Activated T-cell treated with anti-CD3 and anti-CD28 coated beads, Interleukin-2, amount 50 U/mL, for 48 hours (primary cell): ENCODE data around the gene GHITM.
"Not testable (repeated sequence)": the region's sequence is repeated elsewhere in the genome, so short reads cannot be mapped to it uniquely, and the experiment has no call there.

ENCODE experiments used
- DNase-seq, 2 experiments: peaks; one replicate each; pipeline ENCODE4 v3.0.0-alpha.2; 2020

GHITM gene, protein sequence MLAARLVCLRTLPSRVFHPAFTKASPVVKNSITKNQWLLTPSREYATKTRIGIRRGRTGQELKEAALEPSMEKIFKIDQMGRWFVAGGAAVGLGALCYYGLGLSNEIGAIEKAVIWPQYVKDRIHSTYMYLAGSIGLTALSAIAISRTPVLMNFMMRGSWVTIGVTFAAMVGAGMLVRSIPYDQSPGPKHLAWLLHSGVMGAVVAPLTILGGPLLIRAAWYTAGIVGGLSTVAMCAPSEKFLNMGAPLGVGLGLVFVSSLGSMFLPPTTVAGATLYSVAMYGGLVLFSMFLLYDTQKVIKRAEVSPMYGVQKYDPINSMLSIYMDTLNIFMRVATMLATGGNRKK

DNA sequence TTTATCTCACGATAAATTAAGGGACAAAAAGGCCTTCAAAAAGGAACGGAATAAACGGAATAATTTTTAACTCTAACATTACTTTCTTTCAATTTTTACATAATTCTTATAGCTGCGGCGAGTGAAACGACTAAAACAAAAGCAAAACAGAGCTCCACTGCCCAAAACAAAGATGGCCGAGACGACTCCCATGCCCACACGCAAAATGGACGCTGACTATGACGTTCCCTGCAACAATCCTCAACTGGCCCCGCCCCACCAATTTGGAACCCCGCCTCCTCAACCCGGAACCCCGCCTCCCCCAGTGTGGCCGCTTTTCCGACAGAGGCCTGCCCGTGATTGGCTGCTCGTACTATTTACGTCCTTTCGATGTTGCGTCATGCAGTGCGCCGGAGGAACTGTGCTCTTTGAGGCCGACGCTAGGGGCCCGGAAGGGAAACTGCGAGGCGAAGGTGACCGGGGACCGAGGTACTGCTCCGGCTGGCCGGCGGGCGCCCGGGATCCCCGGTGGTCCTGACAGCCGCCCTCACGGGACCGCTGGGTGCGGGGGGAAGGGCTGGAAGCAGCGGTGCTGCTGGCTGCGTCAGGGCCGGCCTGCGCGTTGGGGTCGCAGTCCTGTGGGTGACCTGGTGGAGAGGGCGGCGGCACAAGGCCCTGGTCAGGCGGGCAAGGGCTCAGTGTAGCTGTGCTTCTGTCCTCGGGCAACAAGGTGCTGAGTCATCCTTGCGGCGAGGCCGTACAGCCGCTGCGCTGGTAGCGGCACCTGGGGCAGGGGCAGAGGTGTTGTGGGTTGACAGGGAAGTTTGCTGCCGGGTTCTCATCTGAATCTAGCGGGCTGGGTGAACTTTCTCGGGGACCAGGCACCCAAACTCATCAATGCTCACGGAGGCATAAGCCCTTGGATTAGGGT, at the start of gene GHITM:
Gene GHITM, plus strand, starts transcription at position 384 of the 910 bp plus-strand sequence. CDS start 1,992 bp downstream, outside the sequence.
- DNase-seq, result peak; percentile 100

DNA sequence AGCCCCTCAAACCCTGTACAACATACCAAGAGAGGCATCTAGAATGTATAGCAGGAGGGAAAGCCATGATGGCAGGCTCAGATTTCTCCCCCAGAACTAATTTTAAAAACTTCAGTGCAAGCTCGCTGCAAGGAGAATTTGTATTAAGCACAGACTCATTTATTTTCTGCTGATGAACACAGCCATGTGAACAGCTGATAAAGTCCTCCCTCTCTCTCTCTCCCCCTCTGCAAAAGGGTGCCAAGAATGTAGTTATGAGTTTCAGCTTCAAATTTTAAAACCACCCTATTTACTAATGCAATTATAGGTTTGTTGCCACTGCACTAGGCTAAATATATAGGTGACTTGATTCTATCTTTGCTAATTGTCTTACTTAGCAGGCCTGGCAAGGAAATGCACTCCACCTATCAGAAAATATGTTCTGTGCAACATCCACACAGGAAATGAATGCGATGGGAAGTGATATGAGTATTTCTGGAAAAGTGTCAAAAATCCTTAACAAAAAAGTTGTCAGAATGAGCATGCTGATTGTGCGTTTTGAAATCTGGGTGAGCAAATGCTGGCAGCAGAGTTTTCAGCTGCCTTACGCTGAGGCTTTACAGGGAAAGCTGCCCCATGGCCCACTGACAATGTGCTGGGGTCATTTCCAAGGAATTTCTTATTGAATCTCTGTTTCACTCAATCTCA, 43.4 kb upstream of the GHITM start:
- no peak for DNase-seq

DNA sequence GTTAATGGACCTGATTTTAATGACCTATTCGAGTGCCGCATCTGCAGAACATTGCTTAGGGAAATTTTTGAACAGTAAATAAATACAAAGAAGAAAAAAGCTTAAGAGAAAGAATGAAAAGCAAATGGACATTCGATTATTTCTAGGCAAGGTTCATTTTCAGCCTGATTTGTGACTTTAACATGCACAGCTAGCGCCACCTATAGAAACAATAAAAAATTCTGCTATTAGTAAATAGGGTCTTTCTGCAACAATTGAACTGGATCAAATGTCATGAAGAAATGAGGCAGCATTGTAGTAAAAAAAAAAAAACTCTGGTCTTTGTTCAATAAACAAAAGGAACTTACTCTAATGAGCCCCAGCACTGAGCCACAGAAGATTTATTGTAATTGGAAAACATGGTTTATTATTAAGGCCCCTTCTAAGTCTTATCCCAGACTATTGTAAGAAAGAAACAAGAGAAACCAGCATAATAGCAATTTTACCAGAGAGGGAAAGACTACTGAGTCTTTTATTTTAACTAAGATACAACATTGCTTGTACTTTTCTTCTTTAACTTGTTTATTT, 41.4 kb upstream of the GHITM start:
- DNase-seq, result no peak

DNA sequence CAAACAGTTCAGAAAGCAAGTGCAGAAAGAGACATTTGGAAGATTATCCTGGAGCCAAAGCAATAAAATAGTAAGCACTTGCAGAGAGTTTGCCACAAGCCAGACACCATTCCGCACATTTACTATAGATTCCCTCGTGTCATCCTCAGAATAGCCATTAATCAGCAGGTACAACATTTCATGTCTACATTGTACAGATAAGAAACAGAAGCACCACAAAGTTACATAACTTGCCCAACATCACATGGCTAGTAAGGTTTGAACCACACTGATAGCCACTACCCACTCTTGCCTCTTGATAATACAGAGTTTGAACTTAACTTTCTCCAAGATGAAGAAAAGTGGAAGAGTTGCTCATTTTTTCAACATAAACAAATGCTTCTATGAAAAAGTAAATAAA, 40.6 kb upstream of the GHITM start:
- DNase-seq, result no peak

DNA sequence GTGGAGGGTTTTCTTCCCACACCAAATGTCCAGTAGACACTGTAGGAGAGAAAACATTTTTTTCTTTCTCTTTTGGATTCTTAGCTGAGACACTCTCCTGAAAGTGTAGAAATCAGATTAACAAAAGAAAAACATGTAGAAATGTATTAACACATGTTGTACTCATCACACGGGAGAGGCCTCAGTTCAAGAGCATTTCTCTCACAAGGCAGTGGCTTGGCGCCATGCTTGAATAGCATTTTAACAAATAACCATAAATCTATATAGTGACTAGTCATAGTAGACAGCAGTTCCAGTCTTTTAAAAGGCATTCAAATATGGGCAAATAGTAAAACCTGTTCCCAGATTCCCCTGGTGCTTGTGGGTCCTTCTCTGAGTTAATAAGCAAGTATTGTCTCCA, 38.3 kb upstream of the GHITM start:
- DNase-seq, result no peak

DNA sequence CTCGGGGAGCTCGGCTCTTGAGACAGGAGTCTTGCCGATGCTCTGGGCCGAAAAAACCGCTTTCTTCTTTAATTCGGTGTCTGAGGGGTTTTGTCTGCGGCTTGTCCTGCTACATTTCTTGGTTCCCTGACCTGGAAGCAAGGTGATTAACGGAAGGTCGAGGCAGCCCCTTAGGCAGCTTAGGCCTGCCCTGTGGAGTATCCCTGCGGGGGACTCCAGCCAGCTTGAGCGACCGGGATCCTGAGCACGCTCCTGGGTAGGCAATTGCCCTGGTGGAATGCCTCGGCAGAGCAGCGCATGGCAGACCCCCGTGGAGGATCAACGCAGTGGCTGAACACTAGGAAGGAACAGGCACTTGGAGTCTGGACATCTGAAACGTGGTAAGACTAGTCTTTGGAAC, 30.5 kb upstream of the GHITM start:
- DNase-seq, result no peak

DNA sequence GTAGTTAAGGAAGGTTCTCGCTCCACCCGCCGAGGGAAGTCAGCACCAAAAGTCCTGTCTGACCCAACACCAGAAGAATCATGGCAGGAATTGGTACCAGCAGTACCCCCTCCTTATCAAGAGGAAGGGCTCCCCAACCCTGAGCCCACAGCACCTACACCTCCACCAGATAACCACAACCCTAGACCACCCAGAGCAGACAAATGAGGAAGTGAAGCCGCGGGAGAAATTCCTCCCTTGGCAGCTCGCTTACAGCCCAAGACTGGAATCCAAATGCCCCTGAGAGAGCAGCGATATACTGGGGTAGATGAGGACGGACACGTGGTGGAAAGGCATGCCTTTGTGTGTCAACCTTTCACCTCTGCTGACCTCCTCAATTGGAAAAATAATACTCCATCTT, 29.5 kb upstream of the GHITM start:
- DNase-seq, result not testable (repeated sequence)

DNA sequence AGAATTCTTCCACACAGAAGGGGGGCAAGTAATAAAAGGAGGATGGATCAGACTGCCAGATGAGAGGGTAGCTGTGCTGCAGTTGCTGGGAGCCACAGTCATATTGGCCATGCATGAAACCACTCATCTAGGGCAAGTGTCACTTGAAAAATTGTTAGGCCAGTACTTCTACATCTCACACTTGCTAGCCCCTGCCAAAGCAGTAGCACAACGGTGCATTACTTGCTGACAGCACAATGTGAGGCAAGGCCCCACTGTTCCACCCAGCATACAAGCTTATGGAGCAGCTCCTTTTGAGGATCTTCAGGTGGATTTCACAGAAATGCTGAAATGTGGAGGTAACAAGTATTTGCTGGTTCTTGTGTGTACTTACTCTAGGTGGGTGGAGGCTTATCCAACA, 25.8 kb upstream of the GHITM start:
- DNase-seq, result not testable (repeated sequence)

DNA sequence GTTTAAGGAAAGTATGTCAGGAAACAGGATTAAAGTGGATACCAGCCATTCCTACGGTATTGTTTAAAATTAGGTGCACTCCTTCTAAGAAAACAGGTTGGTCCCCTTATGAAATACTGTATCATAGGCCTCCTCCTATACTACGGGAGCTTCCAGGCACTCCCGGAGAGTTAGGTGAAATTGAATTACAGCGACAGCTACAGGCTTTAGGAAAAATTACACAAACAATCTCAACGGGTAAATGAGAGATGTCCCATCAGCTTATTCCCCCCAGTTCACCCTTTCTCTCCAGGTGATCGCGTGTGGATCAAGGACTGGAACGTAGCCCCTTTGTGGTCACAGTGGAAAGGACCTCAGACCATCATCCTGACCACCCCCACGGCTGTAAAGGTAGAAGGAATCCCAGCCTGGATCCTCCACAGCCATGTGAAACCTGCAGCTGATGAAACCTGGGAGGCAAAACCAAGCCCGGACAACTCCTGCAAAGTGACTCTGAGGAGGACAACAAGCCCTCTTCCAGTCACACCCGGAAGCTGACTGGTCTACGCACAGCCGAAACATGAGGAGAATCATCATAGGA, 25.1 kb upstream of the GHITM start:
- no peak for DNase-seq

DNA sequence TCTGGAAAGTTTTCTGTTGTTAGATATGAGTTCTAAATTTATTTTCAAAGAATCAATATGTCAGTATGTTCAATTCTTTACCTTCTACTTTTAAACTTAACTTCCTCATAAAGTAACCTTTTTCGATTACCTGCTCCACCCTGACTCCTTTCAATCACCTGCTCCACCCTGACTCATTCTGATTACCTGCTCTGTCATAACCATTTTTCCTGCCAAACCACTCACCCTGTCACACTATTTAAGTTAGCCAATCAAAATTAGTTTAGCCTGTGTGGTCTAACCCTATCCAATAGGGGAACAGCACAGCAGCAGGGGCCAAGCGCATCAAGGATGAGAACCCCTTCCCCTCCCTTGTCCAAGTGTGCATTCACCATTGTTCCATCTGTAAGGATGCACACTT, 22.1 kb upstream of the GHITM start:
- not testable (repeated sequence) for DNase-seq

DNA sequence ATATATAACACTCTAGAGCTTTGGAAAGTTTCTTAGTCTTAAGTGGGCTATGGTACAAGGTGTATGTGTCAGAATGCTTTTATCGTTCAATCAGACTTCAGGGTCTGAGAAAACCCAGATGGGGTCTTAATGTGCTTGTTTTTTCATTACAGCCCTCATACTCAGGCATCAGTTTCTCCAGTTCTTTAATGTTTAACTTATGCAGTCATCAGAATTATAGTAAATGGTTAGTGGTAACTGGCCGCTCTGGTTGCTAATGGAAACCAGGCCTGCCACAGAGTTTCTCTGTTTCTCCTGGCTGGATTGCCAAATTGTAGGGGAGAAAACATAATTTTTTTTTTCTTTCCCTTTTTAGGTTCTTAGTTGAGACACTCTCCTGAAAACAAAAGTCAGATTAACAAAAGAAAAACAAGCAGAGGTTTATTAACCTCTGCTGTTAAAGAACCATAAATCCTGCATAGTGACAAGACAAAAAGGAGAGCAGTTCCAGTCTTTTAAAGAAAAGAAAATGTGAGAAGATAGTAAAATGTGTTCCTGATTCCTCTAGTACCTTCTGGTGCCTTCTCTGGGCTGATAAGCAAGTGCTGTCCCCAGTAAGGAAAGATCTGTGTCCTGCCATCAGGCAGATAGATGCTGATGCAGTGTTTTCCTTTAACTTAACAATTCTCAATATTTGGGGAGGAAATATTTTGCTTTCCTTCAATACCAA, 21.5 kb upstream of the GHITM start:
- no peak for DNase-seq

DNA sequence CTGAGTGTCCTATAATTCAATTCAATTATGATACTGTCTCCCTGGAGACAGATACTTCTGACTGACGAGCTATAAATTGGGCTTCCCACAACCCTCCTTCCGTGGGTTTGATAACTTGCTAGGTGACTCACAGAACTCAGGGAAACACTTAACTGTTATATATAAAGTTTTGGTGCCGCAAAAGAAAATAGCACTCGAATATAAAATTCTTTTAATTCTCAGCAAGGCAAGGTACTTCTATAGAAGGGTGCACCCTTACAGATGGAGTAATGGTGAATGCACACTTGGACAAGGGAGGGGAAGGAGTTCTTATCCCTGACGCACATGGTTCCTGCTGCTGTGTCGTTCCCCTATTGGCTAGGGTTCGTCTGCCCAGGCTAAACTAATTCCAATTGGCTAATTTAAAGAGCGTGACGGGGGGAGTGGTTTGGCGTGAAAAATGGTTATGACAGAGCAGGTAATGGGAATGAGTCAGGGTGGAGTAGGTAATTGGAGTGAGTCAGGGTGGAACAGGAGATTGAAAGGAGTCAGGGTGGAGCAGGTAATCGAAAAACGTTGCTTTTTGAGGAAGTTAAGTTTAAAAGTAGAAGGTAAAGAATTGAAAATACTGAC, 20.8 kb upstream of the GHITM start:
- no peak for DNase-seq

DNA sequence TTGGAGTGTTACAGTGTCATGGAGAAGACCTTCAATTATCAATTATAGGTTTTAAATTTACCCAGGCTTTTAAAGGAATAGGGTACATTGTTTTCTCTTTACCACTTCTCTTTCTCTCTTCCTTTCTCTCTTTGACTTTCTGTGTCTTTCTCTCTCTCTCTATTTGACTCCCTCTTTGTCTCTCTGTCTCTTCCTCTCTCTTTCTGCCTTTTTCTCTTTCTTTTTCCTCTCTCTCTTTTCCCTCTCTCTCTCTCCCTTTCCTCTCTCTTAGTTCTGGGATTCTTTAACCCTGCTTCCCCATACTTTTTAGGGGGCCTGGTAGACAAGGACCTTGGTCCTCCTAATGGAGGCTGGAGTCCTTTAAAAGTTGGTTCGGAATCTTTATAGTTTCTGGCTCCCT, 15.9 kb upstream of the GHITM start:
- DNase-seq, result no peak

DNA sequence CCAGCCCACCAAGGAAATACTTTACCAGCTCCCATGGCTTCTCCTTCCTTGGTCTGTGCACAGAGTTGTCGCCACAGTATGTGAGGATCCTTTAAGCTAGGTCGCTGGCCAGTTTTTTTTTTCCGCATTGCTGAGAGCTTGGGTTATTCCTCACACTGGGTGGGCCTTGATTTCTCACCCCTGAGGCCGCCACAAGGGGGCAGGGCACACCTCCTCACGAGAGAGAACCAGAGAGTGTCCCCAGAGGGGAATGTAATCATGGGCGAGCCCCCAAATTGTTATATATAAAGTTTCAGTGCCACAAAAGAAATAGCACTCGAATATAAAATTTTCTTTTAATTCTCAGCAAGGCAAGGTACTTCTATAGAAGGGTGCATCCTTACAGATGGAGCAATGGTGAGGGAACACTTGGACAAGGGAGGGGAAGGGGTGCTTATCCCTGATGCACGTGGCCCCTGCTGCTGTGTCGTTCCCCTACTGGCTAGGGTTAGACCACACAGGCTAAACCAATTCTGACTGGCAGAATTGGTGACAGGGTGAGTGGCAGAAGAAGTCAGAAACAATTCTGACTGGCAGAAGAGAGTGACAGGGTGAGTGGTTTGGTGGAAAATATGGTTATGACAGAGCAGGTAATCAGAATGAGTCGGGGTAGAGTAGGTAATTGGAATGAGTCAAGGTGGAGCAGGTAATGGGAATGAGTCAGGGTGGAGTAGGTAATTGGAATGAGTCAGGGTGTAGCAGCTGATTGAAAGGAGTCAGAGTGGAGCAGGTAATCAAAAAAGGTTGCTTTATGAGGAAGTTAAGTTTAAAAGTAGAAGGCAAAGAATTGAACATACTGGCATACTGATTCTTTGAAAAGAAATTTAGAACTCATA, 13.2 kb upstream of the GHITM start:
- DNase-seq, result peak in 1 of 2 experiments; percentile 23

DNA sequence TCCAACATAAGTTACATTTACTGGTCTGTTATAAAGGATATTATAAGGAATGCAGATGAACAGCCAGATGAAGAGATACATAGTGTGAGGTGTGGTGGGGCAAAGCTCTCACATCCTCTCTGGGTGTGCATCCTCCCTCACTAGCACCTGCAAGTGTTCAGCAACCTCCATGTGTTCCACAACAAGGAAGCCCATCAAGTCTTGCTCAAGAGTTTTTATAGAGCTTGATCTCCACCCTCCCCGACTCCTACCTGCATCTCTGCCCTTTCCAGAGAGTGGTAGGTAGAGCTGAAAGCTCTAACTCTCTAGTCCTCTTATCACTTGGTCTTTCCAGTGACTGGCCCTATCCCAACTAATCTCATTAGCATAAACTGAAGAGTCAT, 12.5 kb upstream of the GHITM start:
- DNase-seq, result no peak

DNA sequence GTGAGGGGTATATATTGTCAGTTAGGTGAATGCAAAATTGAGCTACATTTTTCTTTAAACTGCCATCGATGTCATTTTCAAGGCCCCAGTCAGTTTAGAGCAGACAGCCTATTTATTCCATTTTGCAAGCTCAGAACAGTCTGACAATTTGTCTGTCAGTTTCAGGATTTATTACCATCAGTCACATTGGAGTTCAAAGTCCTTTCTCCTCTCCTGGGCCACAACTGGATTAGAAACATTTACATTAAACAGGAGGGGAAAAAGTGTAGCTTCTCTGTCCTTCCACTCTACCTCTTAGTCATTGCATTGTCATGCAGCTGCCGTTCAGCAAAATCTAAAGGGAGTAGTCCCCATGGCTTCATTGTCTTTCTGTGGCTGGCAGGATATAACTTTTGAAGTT, 3.5 kb upstream of the GHITM start:
- no peak for DNase-seq

DNA sequence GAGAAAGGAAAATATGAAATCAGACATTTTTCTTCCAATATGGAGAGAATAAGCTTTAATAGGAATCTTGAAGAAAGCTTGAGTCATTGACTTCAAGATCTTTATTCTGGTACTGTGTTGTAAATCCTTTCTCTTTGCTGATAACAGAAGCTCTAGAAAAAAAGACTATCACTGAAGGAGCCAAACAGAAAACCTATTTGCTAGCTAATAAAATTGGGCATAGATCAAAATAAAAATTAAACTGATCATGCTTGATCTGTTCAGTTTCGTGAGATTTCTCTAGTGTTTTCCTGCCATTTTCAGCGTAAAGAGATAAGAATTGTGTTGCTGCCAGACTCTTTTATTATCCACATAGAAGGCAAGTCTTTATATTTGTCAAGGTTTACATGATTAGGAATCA, 1.5 kb upstream of the GHITM start:
- no peak for DNase-seq

DNA sequence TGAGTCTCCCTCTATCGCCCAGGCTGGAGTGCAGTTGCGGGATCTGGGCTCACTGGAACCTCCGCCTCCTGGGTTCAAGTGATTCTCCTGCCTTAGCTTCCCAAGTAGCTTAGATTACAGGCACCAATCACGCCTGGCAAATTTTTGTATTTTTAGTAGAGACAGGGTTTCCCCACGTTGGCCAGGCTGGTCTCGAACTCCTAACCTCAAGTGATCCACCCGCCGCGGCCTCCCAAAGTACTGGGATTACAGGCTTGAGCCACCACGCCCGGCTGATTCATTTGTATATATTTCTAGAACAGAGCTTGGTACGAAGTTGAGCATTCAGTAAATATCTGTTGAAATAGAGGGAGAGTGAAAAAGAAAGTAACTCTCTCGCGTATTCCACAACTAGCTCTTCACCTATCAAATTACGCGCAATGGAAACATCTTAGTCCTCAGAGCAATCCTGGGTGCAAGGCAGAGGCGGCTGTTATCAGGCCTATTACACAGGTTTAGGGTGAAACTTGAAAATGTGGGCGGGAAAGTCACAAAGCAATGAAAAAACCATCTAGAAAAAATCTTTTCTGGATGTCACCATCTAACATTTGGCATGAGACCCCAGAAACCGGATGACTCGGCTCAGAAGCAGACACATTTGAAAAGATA, 707 bp upstream of the GHITM start:
- peak; percentile 79 to 80 for DNase-seq

DNA sequence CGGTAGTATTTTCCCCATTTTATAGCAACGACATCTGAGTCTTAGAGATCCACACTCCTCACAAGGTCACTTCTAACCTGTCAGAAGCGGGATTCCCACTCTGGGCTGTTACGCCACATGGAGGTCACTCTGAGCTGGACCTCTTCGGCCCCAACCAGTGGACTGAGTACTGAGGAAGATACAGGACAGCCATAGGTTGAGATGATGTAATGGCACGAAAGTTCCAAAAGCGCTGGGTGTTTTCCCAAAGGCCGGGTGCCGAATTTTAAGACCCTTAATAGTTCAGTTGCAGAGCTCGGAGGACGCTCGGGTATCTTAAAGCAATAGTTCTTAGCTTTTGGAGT, 699 bp downstream of the GHITM start:
- no peak for DNase-seq

DNA sequence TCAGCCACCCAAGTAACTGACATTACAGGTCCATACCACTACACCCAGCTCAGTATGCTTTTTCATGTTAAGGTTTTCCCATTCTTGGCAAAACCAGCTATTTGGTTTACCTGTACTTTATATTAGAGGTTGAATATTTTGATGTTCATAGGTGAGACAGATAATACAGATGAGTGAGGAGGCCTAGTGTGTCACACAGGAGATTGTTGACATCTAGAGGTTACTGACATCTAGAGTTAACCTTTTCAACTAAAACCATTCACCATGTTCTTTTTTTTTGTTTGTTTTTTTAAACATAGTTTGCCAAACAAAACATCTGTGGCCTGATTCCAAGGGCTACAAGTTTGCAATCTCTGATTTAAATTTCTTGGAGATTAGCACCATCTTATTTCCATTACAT, 8.0 kb downstream of the GHITM start:
- DNase-seq, result no peak
